Prostate gland (tissue), 2 donors: ENCODE data around the gene VPS54.

ENCODE experiments used
- CTCF ChIP-seq, 4 experiments: fragments of 200-600 bp in 2 of 4; fragments of 450-650 bp in 2 of 4; sonication (generic) in 2 of 4; IDR thresholded peaks; 1 replicate in 3 of 4; 2 replicates in 1 of 4; pipeline ENCODE4 v1.5.1; 2016 to 2019; ENCODE audit warnings: antibody characterized with exemption in 4 of 4, mild to moderate bottlenecking in 2 of 4, moderate library complexity in 2 of 4
- POLR2A ChIP-seq: fragments of 450-650 bp; IDR thresholded peaks from one replicate; pipeline ENCODE4 v1.6.1; 2016; ENCODE audit warnings: antibody characterized with exemption, mild to moderate bottlenecking

- no peak for TF ChIP-seq POLR2A
- no peak for TF ChIP-seq CTCF (IDR thresholded peaks at IDR 0.05)
Measured at GRCh38 chr2:63990072-63990471, 29.2 kb downstream of the VPS54 start.
